Ovary (tissue), 3 donors: Measurements from ENCODE around the gene ANXA9.

ENCODE experiments used
- CTCF ChIP-seq, 3 donors: fragments of 450-650 bp in 2 of 3; fragments of 200-600 bp in 1 of 3; IDR thresholded peaks; one replicate each; pipeline versions ENCODE4 v1.5.1 to v1.8.0; 2016 to 2022; ENCODE audit warnings: antibody characterized with exemption in 3 of 3, mild to moderate bottlenecking in 1 of 3
- EP300 ChIP-seq: sonication (generic); formaldehyde crosslinking; IDR thresholded peaks from one replicate; pipeline ENCODE4 v1.6.1; 2017; ENCODE audit warnings: antibody characterized with exemption
- POLR2A ChIP-seq: fragments of 450-650 bp; IDR thresholded peaks from one replicate; pipeline ENCODE4 v1.6.1; 2017; ENCODE audit warnings: antibody characterized with exemption, mild to moderate bottlenecking, moderate library complexity
- donor health status: DM: no; HTN: no; CAD: no.

- TF ChIP-seq CTCF (IDR thresholded peaks at IDR 0.05) (no peak), POLR2A (no peak), EP300 (no peak)
These were observed 18.3 kb downstream of the ANXA9 start for GRCh38 chr1:151000408-151000807.
